Stimulated activated CD8-positive, alpha-beta memory T cell treated with anti-CD3 and anti-CD28 coated beads, Interleukin-12 subunit alpha, Interleukin-12 subunit beta, amount 100 ng/mL, for 24 hours (primary cell): ENCODE results near the gene BTBD10.

Source experiments
- DNase-seq: peaks from one replicate; pipeline ENCODE4 v3.0.0-alpha.2; 2020; ENCODE audit errors: extremely low read depth

Gene BTBD10

DNA sequence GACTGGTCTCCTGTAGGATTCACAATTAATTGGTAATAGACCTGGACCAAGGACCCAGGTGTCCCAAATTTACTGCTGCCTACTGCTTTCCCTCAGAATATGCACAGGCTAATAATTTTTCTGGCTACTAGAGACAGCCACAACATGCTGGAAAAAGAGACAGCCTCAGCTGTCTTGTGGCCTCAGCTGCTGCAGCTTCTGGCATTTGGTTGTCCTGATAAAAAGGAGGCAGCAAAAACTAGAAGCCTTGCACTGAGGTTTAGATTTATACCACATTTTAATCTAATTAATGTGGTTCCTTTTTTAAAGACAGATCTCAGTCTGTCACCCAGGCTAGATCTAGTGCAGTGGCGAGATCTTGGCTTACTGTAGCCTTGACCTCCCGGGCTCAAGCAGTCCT lies 89.8 kb downstream of the BTBD10 start:
- no peak for DNase-seq

DNA sequence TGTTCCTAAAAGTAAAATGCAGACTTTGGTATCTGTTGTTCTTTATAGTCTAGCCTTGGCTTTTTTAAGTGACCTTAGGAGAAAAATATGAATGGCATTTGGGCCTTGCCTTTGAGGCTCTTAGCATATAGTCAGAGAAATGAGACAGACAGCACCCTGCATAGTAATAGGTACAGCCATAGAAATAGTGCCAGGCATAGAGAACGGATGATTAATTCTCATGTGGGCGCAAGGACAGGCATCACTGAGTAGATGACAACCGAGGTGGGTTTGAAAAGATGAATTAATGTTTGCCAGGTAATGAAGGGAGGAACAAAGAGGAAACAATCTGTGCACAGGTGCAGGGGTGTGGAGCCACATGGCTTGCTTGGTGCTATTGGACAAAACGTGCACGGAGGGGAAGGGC lies 95.0 kb downstream of the BTBD10 start:
- no peak for DNase-seq

DNA sequence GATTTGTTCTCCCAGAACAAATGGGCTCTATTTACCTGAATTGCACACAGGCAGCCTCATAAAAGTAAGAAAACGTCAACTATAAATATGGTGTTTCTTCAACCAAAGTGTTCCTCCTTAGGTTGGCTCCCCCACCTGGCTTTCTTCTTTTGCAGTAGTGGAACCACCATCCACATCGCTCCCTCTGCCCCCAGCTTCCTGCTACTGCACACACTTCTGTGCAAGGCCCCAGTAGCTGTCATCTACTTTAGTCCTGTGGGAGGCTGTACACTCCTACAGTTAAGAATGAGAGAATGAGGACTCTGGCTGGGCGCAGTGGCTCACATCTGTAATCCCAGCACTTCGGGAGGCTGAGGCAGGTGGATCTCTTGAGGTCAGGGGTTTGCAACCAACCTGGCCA lies 95.9 kb downstream of the BTBD10 start:
- no peak for DNase-seq

DNA sequence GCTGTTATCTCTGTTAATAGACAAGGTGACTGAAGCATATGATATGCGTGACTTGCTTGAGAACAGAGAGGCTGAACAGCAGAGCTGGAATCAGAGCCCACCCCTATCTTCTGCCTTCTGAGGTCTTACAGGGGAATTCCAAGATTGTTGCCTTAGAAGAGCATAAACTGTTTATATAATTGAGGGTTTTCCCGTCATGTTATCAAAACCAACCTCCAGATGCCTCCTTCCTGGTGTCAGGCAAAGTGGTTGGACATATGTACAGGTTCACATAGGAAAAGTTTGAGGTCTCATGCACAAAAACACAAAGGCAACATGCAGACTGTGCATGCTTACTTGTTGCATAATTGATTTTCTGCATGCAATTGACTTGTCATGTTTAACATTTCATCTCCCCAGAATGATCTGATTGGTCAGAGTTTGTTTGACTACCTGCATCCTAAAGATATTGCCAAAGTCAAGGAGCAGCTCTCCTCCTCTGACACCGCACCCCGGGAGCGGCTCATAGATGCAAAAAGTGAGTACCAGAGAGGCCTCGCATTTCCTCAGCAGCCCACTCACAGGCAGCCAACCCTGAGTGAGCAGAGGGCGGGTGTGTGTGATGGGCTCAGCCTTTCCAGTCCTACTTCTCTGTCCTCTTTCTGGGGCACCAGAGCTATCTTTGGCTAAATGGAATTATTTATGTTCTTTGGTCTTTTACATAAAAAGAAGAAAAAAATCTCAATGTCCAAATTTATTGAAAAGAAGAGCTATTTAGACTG lies 96.6 kb downstream of the BTBD10 start:
- DNase-seq: no peak

DNA sequence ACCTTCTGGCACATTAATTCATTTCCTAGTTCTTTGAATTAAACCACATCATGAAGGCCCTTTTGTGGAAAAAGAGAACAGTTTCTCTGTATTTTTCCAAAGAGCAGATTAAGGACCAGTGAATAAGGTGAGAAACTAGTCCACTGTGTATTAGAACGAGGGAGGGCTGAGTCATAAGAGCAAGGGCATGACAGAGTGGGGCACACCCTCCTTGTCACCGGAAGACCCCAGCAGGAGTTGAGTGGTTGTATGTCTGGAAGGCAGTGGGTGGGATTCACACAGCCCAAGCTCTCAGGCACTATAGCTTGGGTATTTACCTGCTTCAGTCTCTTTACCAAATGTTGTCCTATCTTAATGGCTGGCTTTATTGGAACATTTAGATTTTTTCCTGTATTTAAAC lies 98.6 kb downstream of the BTBD10 start:
- DNase-seq: no peak

DNA sequence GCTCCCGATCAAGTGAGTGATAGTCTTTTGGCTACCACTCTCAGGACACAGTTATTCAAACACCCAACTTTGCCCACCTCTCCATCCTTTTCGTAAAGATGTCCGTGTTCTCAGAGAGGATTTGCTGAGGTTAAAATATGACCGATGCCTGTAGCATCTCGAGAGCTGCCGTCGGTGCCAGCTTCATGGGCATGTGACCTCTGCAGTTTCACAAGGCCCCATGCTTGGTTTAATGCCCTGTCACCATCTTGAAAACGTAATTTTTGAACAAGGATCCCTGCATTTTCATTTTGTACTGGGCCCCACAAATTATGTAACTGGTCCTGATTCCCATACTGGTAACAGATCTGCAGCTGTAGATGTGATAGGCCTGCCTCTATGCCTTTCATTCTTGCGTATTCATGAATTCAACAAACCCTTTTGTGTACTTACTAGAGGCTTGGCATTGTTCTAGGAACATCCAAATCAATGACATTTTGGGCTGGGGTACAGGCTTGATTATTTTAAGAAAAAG lies 100.4 kb downstream of the BTBD10 start:
- DNase-seq: no peak

DNA sequence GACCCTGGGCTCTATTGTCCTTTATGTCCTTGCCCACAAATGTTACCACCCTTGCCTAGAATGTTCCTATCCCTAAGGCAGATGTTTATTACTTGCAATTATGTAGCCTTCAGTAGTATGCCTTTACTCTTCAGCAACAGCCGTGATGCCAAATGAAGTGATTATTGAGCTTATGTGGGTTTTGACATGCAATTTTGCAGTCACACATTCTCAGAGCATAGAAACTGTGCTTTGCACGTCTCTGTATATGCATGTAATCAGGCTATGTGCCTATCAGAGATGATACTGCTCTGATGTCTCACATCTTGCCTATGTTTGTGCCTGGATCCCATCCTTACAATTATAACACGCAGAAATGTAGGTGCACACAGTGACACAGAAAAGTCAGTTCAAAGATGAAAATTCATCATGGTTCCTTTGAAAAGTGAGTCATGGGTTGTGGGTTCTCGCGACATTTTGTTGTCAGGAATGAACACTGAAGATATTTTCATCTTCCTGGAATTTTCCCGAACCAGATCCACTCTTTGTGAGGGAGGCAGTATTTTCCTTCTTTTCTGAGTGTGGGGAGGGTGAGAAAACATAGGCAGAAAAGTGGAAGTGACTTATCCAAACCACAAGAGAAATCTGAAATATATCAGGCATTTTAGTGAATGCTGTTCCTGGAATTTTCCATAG lies 104.3 kb downstream of the BTBD10 start:
- no peak for DNase-seq

DNA sequence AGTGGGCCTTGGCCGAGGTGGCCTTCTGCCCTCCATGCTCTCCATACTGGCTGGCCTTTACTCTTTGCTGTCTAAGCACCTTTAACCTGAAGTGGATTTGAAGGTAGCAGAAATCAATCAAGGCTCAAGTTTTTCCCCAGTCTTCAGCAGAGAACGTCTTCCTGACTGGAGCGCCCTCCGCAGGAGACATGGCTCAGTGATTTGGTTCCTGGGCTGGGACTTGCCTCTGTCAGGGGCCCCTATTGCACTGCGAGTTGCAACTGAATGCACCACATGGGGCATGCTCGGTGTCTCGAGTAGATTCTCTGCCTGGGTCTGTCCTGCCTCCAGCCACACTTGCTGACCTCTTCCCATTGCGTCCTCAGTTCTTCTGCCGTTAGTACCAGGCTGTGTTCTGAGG lies 105.8 kb downstream of the BTBD10 start:
- DNase-seq: no peak

DNA sequence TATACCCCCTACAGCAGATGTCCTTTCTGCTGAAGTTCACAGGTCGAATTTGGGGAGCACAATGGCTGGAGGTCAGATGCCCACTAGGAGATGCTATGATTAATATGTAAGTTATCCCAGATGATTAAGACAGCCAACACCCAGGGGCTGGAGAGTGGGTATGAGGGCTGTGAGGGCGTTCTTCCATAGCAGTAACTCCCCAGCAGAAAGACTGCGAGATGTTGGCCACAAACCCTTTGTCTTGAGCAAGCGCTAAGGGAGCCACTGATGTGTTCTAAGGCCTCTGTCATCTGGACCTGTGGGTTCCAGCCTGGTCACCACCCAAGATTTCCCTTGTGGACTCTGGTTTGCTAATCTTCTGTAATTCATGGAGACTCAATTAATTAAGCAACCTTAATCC lies 107.8 kb downstream of the BTBD10 start:
- DNase-seq: no peak

DNA sequence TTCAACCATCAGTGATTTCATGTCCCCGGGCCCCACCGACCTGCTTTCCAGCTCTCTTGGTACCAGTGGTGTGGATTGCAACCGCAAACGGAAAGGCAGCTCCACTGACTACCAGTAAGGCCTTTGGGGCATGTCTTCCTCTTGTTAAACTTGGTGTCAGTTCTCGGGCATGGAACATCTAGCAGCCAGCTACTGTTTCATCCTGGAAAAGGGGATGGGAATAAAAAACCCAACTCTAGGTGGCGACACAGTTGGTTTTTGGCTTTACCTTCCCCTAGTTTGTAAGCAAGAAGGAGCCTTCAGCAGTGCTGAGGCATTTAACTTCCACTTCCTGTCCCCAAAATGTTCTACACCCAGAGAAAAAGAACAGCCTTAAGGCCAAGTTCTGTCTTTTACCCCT lies 108.7 kb downstream of the BTBD10 start:
- no peak for DNase-seq

DNA sequence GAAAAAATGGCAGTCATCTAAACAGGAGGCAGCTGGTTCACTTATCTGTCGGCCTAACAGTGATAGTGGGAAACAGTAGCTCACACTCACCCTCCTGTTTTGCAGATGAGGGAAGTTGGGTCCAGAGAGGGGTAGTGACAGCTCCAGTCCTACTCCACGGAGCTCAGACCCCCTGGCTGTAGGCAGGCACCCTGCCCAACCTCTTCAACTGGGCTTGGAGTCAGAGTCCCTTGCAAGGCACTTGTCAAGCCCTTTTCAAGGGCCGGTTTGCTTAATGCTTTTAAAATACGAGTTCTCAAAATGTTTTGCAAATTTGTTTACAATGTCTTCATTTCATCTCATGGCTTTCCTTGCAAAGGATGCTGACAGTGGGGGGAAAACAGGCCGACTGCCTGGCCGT lies 110.3 kb downstream of the BTBD10 start:
- DNase-seq: no peak

DNA sequence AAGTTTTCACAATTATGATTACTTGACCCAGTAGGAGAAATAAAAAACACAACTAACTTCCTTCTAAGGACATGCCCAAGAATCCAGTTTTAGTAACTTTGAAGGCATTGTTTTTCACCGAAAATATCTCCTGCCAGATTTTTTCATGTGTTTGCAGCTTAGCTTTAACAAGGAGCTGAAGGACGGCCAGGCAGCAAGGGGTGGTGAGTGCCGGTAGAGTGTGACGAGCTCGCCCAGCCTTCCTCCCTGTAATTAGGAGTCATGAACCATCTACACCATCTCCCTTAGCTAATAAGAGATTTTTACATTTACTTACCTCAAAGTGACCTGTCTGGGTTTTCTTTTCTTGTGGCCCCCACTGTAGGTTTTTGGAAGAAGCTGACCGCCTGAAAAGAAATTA lies 113.4 kb downstream of the BTBD10 start:
- no peak for DNase-seq

DNA sequence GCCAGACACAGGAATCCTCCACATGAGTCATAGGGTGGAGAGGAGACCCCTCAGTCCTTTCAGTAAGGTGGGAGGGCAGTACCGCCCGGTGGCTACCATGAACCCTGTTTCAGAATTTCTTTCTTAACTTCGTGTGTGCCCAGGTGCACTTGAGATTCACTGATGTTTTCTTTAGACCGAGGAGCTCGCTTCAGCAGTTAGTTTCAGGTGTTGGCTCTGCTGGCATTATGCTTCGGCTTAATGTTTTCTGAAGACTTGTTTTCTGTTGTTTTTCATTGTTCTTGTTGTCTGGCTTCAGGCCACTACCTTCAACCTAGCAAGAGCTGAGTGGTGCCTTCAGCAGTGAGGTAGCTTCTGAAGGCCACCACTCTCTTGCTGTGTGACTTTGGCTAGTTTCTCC lies 114.0 kb downstream of the BTBD10 start:
- no peak for DNase-seq

DNA sequence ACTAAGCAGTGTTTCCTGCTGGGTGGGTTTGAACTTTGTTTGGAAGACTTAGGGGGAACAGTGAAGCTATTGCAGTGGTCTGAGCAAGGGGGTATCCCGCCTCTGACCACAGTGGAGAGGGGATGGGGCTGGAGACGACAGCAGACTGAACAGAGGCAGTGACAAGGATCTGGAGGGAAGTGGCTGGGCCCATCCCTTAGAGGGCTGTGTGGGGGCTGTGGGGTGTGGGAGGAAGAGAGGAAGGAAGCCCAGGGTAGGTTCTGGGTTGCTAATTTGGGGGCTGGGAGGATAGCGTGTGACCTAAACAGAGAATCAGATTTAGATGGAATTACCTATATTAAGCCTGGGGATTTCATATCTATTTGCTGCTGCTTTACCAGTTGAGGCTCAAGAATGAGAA lies 114.7 kb downstream of the BTBD10 start:
- no peak for DNase-seq

DNA sequence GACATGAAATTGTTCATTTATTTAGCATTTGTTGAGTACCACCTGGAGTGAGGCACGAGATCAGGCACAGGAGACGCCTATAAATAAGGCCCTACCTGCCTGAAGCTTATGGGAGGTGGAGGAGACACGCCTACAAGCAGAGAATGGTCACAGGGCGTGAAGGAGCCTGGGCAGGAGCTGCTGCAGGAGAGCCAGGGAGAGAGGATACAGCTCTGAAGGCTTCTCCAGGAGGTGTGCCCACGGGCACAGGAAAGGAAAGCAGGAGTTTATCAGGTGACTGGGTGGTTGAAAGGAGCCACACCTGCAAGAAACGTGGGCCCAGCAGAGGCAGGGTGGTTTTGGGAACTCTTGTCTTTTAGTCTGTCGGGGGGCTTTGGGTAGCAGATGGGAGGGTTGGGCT lies 115.1 kb downstream of the BTBD10 start:
- no peak for DNase-seq

DNA sequence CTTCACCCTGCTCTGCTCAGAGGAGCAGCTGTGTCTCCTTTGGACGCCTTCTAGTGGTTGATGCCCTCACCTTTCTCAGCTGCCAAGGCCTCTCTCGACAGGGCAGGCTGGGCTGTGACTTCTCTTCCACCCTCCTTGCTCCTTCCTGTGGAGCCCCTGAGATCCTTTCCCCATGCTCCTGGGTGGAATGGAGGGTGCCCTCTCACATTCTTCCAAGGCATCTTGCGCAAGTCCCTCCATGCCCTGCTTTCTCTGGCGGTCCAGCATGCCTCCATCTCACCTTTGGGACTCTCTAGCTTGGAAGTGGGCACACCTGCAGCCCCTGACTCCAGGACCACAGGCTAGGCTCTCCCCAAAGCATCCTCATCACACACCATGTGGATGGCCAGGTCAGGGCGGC lies 116.6 kb downstream of the BTBD10 start:
- no peak for DNase-seq

DNA sequence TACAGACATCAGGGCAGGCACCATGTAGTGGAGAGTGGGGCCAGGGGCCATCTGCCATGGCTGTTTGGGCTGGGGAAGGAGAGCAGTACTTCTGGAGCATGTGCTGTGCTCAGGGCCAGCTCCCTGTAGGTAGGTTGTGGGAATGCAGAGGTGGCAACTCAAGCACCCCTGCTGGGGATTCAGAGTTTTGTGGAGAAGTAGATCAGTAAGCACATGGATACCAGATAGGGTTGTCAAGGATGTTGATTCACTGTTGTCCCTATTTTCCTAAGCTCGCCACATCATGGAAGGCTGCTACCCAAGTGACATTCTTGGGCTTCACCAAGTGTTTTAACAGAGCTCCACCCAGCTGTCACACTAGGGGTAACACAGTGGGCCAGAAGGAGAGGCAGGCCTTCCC lies 118.2 kb downstream of the BTBD10 start:
- no peak for DNase-seq

DNA sequence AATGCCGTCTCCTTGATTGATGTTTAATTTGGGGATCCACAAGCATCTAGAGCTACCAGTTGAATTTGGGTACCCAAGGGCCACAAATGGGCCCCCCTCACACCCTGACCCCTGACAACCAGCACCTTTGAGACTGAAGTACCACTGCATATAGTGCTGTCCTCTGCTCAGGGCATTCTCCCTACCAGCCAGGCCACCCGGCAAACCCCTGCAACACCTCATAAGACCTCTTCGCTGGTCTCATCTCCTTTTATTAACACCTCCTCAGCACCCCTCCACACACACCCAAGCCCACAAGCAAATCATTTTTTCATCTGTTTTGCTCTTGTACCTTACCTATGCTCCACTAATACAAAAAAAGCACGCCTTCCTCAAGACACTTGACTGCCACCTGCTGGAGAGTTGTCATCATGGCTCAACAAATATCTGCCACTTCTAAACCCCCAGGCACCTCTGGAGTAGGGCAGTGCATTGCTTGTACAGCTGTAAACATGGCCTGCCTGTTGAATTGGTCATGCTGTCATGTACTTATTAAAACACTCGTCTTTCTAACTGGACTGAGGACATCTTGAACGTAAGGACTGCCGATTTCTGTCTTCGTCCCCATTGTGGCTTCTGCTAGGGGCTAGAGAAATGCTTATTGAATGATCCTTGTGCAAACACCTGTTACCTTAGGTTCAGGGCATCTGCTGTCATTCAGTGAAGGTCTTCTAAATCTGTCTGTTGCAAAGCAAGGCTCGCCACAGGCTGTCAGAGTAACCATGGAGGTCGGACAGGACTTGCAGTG lies 118.9 kb downstream of the BTBD10 start:
- DNase-seq: peak; percentile 14

DNA sequence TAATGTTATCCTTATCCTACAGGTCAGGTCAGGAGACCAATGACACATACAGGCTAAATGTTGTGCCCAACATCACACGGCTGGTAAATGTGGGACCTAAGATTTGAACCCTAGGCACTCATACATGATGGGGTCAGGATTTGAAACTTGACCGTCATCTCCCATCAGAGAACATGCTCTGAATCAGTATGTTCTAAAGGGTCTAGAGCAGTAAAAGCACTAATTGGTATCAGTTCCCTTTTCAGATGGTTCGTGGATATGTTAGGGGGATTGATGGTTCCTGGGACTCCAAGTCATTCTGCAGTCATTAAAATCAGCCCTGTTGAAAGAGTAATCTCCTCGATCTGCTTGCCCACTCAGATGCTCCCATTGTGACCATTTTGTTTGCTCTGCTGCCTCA lies 120.0 kb downstream of the BTBD10 start:
- DNase-seq: no peak

DNA sequence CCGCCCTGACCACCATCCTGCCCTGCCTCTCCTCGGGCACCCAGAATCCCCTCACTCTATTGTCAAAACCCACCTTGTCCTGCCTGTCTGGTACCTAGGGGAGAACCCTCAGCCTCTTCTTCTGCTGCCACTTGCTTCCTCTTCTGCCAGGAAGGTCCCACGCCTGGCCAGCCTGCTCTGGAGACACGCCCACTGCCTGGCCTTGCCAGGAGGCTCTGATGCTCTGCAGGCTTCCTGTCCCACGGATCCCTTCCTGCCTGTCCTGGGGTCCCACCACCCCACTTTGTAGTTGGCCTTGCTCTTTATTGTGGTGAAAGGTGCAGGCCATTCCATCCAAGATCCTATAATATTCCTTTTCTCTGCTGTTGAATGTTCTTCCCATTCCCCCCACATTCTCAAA lies 122.0 kb downstream of the BTBD10 start:
- DNase-seq: no peak

DNA sequence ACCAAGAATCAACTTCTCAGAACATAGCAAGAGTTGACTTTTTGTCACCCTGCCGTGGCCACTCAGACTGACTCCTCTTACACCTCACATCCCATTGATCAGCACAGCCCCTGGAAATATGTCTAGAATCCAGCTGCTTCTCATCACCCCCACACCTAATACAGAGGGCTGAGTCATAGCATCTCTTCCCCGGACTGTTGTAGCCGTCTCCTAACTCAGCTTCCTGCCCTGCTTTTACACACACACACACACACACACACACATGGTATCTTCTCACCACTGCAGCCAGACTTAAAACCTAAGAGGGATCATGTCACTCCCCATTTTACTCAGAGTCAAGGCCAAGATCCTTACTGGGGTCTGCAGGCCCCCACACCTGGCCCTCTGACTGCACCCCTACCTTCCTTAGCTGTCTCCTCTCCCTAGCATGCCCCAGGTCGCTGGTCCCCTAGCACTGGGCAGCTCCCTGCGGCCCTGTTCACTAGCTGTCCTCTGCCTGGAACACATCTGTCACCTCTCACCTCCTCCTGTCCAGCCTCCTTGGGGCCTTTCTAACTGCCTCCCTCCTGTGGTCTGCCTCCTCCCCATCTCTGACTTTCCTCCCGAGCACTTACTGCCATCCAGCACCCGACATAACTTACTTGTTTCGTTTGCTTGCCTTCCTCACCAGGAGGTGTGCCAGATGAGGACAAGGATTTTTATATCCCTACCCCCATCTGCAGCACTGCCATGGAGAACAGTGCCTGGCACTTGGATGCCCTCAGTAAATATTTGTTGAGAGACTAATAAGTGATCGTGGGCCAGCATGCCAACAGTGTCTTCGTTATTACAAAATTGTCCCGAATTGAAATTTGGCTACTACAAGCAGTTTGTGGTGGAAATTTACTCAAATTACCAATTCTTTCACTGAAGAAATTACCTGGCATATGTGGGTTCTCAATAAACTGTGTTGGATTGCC lies 123.5 kb downstream of the BTBD10 start:
- DNase-seq: no peak
